Activated naive CD4-positive, alpha-beta T cell treated with anti-CD3 and anti-CD28 coated beads, Interleukin-2, amount 50 U/mL, for 16 hours (primary cell): ENCODE results near the gene SEBOX.

ENCODE experiments used
- DNase-seq: peaks from one replicate; pipeline ENCODE4 v3.0.0-alpha.2; 2020

The SEBOX gene

DNA sequence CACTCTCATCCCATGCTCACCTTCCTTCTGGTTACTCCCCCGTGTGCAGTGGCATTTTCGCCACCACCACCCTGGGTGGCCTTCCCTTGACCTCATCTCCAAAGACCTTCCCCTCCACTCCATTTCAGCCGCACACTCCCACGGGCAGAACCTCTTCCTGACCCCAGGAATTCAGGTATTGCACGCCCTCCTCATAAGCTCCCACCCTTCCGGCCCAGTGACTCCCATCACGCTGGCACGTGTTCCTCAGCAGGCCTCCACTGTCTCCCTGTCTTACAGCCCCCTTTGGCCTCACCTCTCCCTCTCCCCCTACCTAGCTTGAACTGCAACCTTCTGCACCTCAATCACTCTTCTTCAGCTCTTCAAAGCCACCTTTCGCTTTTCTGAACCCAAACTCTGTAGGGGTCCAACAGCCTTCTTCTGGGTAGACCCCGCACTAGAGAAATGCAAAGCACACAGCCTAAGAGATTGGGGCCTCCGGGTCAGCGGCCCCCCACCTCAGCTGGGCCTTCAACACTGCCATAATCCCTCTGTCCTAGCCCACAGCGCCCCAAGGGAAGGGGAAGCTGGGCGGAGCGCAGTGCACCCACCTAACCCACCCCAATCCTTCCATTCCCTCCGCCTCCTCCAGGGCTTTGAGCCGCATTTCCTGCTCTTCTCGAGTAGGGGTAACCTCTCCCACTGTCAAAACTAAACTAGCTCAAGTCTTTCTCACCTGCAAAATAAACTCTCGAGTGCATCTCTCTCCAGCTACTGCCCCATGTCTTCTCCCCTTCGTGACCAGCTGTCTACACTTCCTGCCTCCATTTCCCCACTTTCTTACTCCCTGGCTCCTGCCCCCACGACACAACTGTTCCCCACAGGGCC, 47.7 kb downstream of the SEBOX start:
- no peak for DNase-seq

- no peak for DNase-seq
Measured at GRCh38 chr17:28315846-28316705, 48.9 kb downstream of the SEBOX start.

GRCh38 chr17:28313841-28314240, 51.2 kb downstream of the SEBOX start:
- no peak for DNase-seq
